ENCODE results near the gene RUNX2. TPM values are rescaled to one million over a fixed set of nuclear protein-coding genes. Genes with fewer than 3 reads are reported as not detected.

The RUNX2 gene
- polyA plus RNA-seq, 1 of the 3 experiments (the other 2 are of a cell fraction): 4.4 TPM

DNA sequence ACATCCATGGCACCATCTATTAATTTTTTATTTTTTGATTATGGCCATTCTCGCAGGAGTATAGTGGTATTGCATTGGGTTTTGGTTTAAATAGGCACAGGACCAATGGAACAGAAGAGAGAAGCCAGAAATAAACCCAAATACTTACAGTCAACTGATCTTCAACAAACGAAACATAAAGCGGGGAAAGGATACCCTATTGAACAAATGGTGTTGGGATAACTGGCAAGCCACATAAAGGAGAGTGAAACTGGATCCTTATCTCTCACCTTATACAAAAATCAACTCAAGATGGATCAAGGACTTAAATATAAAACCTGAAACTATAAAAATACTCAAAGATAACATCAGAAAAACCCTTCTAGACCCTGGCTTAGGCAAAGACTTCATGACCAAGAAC, 25.3 kb upstream of the RUNX2 start:
- 95% methylated on average over 3 of the region's 3 CpGs for WGBS (ENCODE audit: low lambda C conversion rate)
- H3F3A ChIP-seq (replicated peaks; ENCODE audit: insufficient read depth): no peaks in the 10 kb centered on the region

DNA sequence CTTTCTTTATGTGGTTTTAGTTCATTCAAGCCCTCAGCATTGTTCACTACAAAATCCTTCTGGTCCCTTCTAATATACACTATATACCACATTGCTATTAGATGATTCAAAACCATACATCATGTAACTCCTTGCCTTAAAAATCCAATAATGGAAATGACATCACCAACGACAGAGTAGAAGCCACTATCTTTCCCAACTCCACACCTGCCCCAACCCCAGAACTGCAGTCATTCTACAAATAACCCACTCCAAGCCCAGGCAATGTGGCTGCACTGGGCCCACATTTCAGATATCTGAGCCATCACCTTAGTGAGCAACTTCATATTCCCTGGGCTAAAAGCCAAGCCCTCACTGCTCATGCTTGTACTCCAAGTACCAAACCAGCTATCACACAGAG, 22.6 kb upstream of the RUNX2 start:
- CTCF ChIA-PET: no interaction called here
- H3K4me2 ChIP-seq: no peak overlapping the region
- no peak overlapping the region for H3K27ac ChIP-seq (ENCODE audit: low read depth in 2 of 2, low read length in 1 of 2)
- no peaks in the 10 kb centered on the region for H3K9me3 ChIP-seq
- H3K79me2 ChIP-seq (ENCODE audit: insufficient read depth): no peaks in the 10 kb centered on the region
- POLR2A ChIA-PET: no interaction called here
- H3K36me3 ChIP-seq (replicated peaks in 1 of 2; ENCODE audit: control insufficient read depth in 1 of 2, insufficient read depth in 2 of 2, low read length in 1 of 2): no peaks in the 10 kb centered on the region
- TF ChIP-seq FOSL2 (IDR thresholded peaks at IDR 0.05; ENCODE audit: borderline replicate concordance, low read depth) (no peak), RXRA (IDR thresholded peaks at IDR 0.05; ENCODE audit: borderline replicate concordance, low read depth) (no peak), JUND (IDR thresholded peaks at IDR 0.05) (no peak), CHD2 (IDR thresholded peaks at IDR 0.05; ENCODE audit: low read length, partially characterized antibody) (no peak), SIN3A (IDR thresholded peaks at IDR 0.05; ENCODE audit: borderline replicate concordance, low read depth, low read length) (no peak), FOXJ3 (CRISPR knock-in tag; IDR thresholded peaks at IDR 0.05) (no peak), MEF2A (IDR thresholded peaks at IDR 0.05; ENCODE audit: borderline replicate concordance, low read depth) (no peak), GABPA (IDR thresholded peaks at IDR 0.05; ENCODE audit: low read depth) (no peak), NFIC (IDR thresholded peaks at IDR 0.05; ENCODE audit: borderline replicate concordance) (no peak), EZH2phosphoT487 (IDR thresholded peaks at IDR 0.05; ENCODE audit: borderline replicate concordance, low read depth) (no peak), SMC3 (IDR thresholded peaks at IDR 0.05; ENCODE audit: low read depth, low read length) (no peak)
- TF ChIP-seq, protein P1, sequence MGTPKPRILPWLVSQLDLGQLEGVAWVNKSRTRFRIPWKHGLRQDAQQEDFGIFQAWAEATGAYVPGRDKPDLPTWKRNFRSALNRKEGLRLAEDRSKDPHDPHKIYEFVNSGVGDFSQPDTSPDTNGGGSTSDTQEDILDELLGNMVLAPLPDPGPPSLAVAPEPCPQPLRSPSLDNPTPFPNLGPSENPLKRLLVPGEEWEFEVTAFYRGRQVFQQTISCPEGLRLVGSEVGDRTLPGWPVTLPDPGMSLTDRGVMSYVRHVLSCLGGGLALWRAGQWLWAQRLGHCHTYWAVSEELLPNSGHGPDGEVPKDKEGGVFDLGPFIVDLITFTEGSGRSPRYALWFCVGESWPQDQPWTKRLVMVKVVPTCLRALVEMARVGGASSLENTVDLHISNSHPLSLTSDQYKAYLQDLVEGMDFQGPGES (IDR thresholded peaks at IDR 0.05; ENCODE audit: low read depth, low read length): no peak
- TF ChIP-seq, protein P2, sequence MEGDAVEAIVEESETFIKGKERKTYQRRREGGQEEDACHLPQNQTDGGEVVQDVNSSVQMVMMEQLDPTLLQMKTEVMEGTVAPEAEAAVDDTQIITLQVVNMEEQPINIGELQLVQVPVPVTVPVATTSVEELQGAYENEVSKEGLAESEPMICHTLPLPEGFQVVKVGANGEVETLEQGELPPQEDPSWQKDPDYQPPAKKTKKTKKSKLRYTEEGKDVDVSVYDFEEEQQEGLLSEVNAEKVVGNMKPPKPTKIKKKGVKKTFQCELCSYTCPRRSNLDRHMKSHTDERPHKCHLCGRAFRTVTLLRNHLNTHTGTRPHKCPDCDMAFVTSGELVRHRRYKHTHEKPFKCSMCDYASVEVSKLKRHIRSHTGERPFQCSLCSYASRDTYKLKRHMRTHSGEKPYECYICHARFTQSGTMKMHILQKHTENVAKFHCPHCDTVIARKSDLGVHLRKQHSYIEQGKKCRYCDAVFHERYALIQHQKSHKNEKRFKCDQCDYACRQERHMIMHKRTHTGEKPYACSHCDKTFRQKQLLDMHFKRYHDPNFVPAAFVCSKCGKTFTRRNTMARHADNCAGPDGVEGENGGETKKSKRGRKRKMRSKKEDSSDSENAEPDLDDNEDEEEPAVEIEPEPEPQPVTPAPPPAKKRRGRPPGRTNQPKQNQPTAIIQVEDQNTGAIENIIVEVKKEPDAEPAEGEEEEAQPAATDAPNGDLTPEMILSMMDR (IDR thresholded peaks at IDR 0.05): no peak
- no peak for DNase-seq
- H3K9ac ChIP-seq: no peak overlapping the region
- H3K4me1 ChIP-seq (ENCODE audit: control insufficient read depth in 1 of 2, insufficient read depth in 2 of 2, low read depth in 1 of 2, low read length in 1 of 2): no peaks in the 10 kb centered on the region
- no peak overlapping the region for H2AFZ ChIP-seq (ENCODE audit: low read depth)
- no peaks in the 10 kb centered on the region for H3K9me2 ChIP-seq
- no peaks in the 10 kb centered on the region for H3F3A ChIP-seq (replicated peaks; ENCODE audit: insufficient read depth)
- WGBS (ENCODE audit: low lambda C conversion rate): 52% methylated on average over 1 of the region's 1 CpG
- H4K20me1 ChIP-seq (ENCODE audit: insufficient read depth): no peaks in the 10 kb centered on the region
- no peaks in the 10 kb centered on the region for H3K27me3 ChIP-seq (ENCODE audit: insufficient read depth)
- no peak overlapping the region for H3K4me3 ChIP-seq (ENCODE audit: low read depth in 2 of 2, low read length in 1 of 2)

More for the DNA sequence above, 25.3 kb upstream of the RUNX2 start:
- no peak overlapping the region for H2AFZ ChIP-seq (ENCODE audit: low read depth)
- ChIA-PET CTCF (no interaction called here), POLR2A (no interaction called here)
- H3K4me2 ChIP-seq: no peak overlapping the region
- DNase-seq: no peak
- H3K9me3 ChIP-seq: no peaks in the 10 kb centered on the region
- no peaks in the 10 kb centered on the region for H3K79me2 ChIP-seq (ENCODE audit: insufficient read depth)
- no peaks in the 10 kb centered on the region for H3K36me3 ChIP-seq (replicated peaks in 1 of 2; ENCODE audit: control insufficient read depth in 1 of 2, insufficient read depth in 2 of 2, low read length in 1 of 2)
- H3K27ac ChIP-seq (ENCODE audit: low read depth in 2 of 2, low read length in 1 of 2): no peak overlapping the region
- no peak for TF ChIP-seq MXI1 (IDR thresholded peaks at IDR 0.05; ENCODE audit: low read depth, low read length)
- TF ChIP-seq RAD21 (IDR thresholded peaks at IDR 0.05; ENCODE audit: low read length): no peak
- TF ChIP-seq TCF12 (IDR thresholded peaks at IDR 0.05): no peak
- TF ChIP-seq, protein P1 (IDR thresholded peaks at IDR 0.05; ENCODE audit: low read depth, low read length): no peak
- no peak for TF ChIP-seq POLR2AphosphoS5 (IDR thresholded peaks at IDR 0.05; ENCODE audit: low read depth, low read length)
- no peaks in the 10 kb centered on the region for H4K20me1 ChIP-seq (ENCODE audit: insufficient read depth)
- no peaks in the 10 kb centered on the region for H3K9me2 ChIP-seq
- H3K27me3 ChIP-seq (ENCODE audit: insufficient read depth): no peaks in the 10 kb centered on the region
- H3K9ac ChIP-seq: no peak overlapping the region
- no peak overlapping the region for H3K4me3 ChIP-seq (ENCODE audit: low read depth in 2 of 2, low read length in 1 of 2)
- no peaks in the 10 kb centered on the region for H3K4me1 ChIP-seq (ENCODE audit: control insufficient read depth in 1 of 2, insufficient read depth in 2 of 2, low read depth in 1 of 2, low read length in 1 of 2)
